HG03097 (cell line): ENCODE data around the gene FRMD4A.
"Not testable (repeated sequence)": the region's sequence is repeated elsewhere in the genome, so short reads cannot be mapped to it uniquely, and the experiment has no call there.

ENCODE experiments used
- ATAC-seq: cut with Tn5 transposase; IDR thresholded peaks from one replicate; pipeline ENCODE4 v1.9.1; 2021; ENCODE audit not compliant: unreplicated experiment, low FRiP score

Gene FRMD4A

DNA sequence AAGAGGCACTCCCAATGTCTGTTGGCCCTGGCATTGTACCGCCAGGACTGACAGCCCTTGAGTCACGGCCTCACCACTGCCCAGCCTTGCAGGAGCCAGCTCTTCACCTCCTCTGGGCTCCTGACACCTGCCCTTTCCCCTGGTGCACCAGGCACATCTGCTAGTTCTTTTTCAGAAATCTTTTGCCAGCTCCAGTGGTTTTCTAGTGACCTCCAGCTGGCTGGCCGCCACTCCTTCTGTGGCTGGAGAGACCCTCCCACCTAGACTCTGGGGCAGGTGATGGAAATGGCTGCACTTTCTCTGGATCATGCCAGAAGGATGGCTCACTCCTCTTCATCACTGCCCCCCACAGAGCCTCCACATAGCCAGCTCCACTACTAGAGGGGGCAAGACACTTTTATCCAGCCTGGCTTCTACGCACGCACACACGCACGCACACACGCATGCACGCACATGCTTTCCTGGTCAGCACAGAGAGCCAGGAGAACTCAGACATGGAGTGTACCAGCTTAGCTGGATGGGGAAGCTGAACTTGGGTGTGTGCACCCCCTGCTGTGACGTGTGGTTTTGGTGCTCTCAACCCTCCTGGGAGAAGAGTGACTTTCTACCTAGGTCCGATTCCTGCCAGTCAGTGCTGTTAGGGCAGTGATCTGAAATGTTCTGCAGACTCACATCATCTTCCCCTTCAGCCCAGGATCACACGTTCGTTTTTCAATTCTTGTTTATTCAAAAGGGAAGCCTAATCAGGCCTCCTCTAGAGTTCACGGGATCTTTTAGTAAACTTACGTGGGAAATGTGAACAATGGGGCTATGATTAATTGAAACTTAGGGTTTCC is 522.0 kb downstream of the FRMD4A start:
- no peak for ATAC-seq

DNA sequence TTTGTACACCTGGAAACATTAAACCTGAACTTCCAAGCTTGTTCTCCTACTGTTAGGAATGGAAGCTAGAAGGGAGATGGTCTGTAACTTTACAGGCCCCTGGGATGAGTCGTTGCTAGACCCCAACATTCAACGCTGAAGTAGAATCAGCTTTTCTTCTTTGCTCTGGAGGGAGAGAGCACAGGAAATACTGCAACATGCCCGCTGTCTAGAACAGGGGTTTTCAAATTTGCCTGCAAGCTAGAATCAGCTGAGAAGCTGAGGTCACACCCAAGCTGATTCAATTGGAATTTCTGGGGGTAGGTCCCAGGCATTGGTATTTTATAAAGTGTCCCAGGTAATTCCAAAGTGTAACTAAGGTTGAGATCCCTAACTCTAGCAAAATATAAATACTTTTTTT is 524.3 kb downstream of the FRMD4A start:
- no peak for ATAC-seq

DNA sequence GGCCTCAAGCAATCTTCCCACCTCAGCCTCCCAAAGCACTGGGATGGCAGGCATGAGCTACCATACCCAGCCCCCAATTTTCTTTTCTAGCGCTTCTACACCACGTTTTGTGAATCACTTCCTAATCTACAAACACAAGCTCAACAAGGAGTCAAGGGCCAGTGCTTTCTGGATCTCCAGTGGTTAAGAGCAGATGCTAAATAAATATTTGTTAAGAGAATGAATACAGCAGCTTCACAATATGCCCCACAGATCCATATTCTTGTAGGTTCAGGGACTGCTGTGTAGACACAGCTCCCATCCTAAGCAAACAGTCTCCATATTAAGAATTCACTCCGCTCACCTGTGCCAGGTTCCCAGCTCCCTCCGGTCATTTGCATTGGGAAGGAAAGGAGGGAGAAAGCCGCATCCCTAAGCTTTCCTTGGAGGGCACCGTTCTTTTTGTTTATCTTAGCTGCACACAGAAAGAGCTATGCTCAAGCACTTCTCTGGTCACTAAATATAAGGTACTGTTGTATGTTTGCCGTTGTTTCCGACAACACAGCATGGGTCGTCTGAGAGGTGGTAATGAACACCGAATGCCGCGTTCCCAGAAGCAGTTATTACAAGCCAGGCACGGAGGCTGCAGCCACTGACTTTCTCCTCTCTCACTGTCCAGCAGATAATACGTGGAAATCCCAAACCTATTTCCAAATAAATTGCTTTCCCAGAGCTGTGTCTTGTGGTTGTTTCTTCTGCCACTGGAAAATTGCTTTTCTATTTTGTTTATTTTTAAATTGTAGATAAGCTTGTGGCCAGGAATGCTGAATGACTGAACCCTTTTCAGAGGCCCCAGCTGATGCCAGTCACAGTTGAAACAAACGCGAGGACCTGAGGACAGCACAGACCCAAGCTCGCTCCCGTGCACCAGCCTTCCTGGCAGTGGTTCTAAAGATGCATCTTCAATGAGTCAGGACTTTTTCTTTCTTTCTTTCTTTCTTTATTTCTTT is 526.9 kb downstream of the FRMD4A start:
- ATAC-seq, result no peak

DNA sequence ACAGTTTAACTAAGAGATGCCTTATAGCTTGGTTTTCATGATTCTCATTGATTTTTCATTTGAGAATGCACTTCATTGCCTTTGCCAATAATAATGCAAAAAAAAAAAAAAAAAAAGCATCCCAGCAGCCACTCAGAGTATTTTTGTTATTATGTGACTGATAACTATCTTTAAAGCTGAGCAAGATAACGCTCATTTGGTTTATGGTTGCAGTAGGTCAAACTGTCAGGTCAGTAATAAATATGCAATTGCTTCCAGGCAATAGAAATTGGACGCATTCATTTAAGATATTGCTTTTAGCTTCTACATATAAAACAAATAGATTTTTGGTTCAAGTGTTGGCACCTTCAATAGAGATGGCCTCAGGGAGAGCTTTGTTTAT is 528.8 kb downstream of the FRMD4A start:
- ATAC-seq, result no peak

DNA sequence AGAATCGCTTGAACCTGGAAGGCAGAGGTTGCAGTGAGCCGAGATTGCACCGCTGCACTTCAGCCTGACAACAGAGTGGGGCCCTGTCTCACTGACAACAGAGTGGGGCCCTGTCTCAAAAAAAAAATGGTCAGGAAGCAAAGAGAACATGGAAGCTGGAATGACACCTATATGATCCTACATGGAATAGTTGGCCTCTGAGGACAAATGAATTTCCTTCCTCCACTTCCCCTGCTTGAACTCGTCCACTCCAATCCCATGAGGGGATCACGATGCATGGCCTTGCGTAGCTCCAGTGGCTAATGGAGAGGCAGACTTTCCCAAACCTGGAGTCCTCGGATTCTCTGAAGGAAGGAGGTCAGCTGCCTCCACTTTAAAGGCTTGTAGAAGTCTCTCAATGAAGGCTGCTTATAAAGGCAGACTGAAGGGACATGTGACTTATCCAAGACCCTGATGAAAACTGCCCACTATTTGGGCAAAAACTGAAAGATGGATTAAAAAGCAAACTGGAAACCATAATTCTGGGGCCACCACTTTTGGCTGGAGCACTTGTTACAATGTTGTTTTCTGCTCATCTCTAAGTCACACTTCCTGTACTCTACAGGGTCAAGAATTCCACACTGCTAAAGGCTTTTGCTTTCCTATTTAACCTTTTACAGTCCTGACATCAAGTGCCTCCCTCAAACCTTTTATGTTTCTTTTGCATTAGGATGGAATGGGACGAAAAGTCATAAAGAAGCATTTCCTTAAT is 529.4 kb downstream of the FRMD4A start:
- ATAC-seq, result no peak

DNA sequence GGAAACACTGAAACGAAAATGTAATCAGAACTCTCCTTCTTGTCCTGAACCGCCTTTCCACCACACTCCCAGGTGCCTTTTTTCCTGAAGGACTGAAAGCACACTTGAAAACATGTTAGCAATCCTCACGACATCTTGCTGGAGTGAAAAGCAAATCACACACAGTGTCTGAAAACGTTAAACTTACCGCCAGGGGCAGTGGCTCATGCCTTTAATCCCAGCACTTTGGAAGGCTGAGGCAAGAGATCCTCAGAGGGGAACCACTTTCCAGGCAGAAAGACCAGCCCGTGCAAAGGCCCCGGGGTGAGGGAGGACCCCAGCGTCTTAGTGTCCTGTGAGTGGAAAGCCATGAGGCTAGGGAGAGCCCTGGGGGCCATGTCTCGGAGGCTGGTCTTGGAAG is 533.6 kb downstream of the FRMD4A start:
- no peak for ATAC-seq

DNA sequence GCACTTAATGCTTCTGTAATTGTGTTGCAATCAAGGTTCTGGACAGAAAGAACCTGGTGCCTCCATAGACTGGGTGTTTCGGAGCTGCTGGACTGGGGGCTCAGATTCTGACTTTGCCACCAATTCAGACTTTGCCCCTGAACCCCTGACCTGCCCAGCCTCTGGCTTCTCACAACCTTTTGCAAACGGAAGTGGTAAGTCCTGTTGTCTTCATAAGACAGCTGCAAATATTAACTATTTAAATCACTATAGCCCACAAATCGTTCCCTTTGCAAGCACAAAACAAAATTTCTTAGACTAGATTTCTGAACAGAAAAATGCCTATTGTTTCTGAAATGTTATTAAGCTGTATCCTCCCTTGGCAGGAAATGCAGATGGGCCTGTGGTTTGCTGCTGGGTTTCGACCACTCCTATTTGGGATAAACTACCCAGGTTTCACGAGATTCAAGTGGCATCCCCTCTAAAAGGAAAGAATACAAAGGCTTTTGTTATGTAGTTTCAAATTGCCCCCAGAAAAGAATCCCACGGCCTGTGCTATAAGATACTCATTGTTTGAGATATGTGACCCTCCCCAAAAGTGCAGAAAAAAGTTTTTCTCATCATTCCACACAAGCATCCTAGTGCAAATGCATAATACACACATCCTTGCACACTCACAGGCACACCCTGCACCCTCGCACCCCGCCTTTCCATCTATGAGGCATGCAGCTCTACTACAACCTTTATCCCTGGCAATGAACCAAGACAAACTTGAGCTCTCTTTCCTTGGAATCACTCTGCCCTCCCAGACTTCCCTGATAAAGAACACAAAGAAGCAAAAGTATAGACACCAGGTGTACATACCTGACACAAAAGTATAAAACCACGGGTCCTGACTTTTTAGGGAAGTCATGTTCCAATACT is 534.8 kb downstream of the FRMD4A start:
- ATAC-seq, result peak; percentile 47

DNA sequence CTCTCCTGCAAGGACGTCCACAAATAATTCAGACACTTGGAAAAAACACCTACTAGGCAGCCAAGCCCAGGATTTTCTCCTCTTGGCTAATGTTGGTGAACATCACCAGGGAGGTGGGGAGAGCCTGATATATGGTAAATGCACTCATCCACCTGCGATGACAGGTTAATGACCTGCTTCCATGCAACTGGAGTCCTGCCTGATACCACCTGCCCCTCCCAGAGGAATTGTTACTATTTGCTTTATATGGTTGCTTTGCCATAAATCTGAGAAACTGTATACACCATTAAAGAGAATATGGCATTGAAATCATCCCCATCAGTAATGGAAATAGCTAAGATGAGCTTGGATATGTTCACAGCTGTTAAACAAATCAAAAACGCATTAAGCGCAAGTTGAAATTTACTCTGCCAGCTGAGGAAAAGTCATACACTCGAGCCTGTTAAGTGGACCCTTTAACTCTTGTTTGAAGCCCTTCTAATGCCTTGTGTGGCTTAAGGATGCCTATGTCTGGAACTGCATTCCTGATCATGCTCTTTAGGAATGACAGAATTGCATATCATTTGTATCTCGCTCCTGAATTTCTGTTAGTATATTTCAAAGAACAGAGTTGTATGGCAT is 535.6 kb downstream of the FRMD4A start:
- ATAC-seq, result no peak

DNA sequence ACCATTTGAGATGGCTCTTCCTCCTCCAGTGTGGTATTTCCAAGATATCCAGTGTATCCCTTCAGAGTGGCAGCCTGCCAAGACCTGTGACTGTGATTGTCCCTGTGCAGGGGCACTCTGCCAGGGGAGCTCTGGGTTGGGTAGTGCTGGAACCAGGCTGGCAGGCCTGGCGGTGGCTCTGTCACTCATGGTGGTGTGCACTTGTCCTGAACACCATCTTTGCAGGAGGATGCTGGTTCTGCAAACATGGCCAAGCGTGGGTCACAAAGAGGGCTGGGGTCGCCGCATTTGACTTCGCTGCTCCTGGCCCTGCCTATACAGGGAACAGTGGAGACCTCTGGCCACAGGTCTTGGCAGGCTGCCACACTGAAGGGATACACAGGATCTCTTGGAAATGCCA is 538.7 kb downstream of the FRMD4A start:
- no peak for ATAC-seq

DNA sequence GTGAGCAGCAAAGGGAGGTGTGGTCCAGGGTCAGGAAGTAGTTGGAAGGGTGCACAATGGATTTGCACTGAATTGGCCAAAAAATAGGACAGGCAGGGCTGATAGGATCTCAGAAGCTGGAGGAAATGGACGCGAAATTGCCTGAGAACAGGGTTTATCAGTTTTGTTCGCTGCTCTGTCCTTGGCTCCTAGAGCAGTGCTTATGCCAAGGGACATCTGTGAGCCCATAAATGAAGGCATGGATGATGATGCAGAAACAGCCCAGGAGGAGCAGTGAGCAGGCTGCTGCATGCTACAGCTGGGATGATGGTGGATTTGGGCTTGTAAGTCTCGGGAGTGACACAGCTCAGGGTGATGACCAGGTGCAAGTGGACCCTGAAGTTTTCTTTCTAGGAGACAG is 539.2 kb downstream of the FRMD4A start:
- ATAC-seq, result no peak

DNA sequence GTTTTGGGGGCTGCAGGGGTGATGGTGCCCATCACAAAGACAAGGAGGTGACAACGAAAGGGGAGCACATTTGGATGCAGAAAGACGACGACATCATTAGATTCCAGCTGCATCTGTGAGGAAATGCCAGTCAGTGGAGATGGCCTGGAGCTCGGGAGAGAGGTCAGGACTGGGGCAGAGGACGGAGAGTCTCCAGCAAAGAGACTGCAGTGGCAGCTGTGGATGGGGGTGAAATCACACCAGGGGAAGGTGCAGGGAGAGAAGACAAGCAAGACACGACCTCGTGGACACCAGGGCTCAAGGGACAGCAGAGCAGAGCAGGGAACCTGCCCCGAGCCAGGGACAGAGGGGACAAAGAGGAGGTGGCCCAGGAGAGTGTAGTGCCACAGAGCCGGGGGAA is 540.5 kb downstream of the FRMD4A start:
- ATAC-seq, result no peak

DNA sequence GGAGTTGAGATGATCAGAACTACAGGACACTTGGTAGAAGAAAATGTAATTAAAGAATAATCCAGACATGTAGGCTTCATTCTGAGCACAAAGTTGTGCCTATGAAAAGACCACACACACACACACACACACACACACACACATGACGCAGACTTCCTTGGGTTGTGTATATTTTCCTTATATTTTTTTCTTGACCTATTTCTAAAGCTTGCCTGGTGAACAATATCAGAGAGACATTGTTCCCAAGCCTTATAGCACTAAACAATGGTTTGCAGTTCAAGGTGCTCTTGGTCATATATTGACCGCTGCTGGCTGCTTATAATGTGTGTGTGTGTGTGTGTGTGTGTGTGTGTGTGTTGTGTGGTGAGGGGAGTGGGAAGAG is 541.3 kb downstream of the FRMD4A start:
- no peak for ATAC-seq

DNA sequence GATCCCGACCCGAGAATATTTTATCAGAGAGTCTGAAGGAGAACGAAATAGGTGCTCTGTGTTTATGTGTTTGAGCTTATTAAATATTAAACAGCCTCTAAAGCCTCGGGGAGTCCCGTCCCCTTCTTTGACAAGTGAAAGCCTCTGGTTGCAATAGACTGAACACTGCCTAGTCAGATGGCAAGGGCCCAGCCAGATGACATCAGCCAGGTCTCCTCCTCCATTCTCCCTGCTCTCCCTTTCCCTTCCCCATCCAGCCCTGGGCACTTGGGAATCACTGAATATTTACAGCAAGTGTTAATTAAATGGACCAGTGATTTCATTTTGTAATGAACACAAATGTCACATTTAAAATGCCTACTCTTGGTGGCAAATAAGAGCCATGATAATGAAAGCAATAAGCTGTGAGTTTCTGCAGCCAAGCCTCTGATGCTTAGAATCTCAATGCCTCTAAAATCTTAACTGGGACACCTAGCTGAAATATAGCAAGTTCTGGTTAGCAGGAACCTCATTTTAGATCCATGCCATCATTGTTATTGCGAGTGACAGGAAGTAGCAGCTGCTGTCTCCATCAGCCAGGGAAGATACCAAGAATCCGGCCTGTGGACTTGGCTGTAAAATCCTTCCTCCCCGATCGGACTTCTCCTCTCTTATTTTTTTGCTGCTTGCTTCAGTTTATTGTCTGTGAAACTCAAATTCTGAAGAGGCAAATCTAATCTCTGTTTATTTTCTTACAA is 541.8 kb downstream of the FRMD4A start:
- ATAC-seq, result no peak

DNA sequence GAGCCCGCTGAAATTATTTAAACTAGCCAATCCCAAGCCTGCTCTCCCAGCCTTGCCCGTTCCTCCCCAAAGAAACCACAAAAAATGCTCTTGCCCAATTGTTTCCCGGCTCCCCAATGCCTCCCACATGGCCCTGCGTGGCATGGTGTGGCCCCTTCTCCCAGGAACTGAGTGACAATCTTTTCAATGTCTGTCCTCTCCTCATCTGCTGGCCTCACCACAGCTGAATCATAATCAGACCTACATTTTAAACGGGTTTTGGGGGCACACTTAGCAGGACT is 542.5 kb downstream of the FRMD4A start:
- no peak for ATAC-seq

DNA sequence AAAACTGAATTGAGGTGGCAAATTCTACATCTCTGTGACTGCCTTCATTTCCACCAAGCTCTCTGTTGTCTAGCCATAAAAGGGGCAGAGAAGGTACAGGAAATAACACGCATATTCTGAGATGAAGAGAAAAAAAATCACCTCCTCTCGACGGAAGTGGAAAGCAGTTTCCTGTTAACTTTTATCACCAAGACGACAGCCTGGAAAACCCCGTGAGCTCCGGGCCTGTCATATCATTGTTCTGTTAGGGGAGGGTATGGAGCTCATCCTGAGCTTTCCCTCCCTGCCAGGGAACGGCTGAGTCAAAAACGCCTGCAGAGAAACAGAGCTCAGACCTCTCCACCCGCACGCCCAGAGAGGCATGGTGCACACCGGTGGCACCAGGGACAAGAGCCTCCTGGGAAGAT is 543.7 kb downstream of the FRMD4A start:
- ATAC-seq, result peak; percentile 68

DNA sequence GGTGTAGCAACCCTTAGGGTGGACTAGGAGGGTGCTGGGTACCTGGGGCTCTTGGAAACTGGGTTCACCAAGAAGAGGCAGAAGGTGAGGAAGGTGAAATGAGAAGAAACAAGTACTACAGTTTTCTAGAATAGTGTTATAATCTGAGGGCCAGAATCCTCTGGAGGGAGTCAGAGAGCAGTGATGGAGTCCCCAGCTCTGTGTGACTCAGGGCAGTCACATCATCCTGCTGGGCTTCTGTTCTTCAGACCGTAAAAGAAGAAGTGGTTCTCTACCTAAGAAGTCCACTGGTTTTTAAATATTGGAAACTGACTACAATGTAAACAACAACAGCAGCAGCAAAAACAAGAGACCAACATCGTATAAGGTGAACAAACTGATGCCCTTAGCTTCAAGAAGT is 546.7 kb downstream of the FRMD4A start:
- ATAC-seq, result no peak

DNA sequence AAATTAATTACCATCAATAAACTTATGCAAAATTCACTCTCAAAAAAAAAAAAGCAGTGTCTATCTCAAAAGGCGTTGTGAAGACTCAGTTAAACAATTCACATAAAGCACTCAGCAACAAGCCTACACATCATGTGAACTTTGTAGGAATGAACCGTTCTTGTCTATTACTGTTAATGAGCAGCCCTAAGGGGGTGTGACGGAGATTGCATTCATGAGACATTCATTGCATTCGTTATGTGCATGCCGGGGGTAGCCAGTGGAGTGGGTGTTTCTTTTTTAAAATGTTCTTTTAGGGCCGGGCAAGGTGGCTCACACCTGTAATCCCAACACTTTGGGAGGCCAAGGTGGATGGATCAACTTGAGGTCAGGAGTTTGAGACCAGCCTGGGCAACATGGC is 551.0 kb downstream of the FRMD4A start:
- ATAC-seq, result no peak

DNA sequence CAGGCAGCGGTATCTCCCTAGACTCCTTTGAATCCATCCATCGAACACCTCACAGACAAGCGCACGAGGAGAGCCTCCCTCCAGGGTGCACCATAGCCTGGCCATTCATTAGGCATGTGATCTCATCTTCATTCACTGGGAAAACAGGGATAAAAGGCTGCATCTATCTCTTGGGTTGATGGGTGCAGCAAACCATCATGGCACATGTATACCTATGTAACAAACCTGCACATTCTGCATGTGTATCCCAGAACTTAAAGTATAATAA is 552.1 kb downstream of the FRMD4A start:
- not testable (repeated sequence) for ATAC-seq

DNA sequence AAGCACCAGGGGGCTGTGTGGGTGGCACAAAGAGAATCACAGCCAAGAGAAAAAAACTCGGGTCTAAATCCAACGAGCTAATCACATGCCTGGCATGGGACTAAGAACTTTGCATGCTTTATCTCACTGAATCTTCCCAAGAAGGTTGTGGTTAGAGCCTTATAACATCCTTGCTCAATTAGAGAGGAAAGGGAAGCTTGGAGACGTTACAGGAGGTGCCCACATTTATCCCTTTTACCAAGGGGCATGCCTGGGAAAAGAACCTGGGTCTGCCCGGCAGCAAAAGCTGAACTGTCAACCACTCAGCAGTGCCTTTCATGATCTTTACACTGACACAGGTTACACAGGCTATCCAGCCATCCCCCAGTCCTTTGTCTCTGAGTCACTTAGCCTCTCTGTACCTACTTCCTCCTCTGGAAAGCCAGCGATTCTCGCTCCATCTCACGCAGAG is 553.8 kb downstream of the FRMD4A start:
- ATAC-seq, result no peak
